Mesenteric fat pad (tissue), 1 donor: ENCODE data around the gene RIIAD1. TPM values are rescaled to one million over a fixed set of nuclear protein-coding genes. Genes with fewer than 3 reads are reported as not detected.
A peak's percentile ranks its signal among the peaks of the same experiment; 100 is the strongest.

ENCODE experiments used
- DNase-seq: peaks from one replicate; pipeline ENCODE4 v3.0.0-alpha.2; 2020; ENCODE audit warnings: low spot score
- total RNA-seq: library from RNA; stranded (reverse); fragmentation: NEBNext Ultra II Directional; extraction: Animal tissue kit (Norgen Biotek cat#: 25700); gene quantifications from one replicate; pipeline ENCODE4 v1.2.1, GENCODE V29; 2021
- donor health status: DM: yes; HTN: yes; CAD: no.

RIIAD1 gene
- total RNA-seq, 1 donor from 2014 or later = not detected

- no peak for DNase-seq
These were observed 11.0 kb upstream of the RIIAD1 start for GRCh38 chr1:151710187-151710840.

- DNase-seq = no peak
These were observed 10.1 kb upstream of the RIIAD1 start for GRCh38 chr1:151711044-151711800.

GRCh38 chr1:151711951-151712350 is 9.4 kb upstream of the RIIAD1 start:
- DNase-seq = no peak

GRCh38 chr1:151713044-151713443 is 8.3 kb upstream of the RIIAD1 start:
- DNase-seq = no peak

GRCh38 chr1:151713874-151714273 is 7.4 kb upstream of the RIIAD1 start:
- no peak for DNase-seq

GRCh38 chr1:151714820-151715725 is 6.2 kb upstream of the RIIAD1 start:
- no peak for DNase-seq

GRCh38 chr1:151715726-151716404 is 5.5 kb upstream of the RIIAD1 start:
- no peak for DNase-seq

GRCh38 chr1:151716405-151716762 is 4.9 kb upstream of the RIIAD1 start:
- DNase-seq = no peak

GRCh38 chr1:151716771-151717631 is 4.3 kb upstream of the RIIAD1 start, which contains the start of gene CELF3:
Gene CELF3, minus strand, starts transcription at chr1:151716803. Its CDS starts 783 bp downstream, at chr1:151716020.
- no peak for DNase-seq

GRCh38 chr1:151718011-151718431 is 3.3 kb upstream of the RIIAD1 start:
- DNase-seq = no peak

- no peak for DNase-seq
These were observed 2.7 kb upstream of the RIIAD1 start for GRCh38 chr1:151718666-151719065.

- no peak for DNase-seq
These were observed 1.2 kb upstream of the RIIAD1 start for GRCh38 chr1:151720125-151720524.

GRCh38 chr1:151720554-151720953 is 768 bp upstream of the RIIAD1 start:
- DNase-seq = no peak

GRCh38 chr1:151721788-151722510 is 627 bp downstream of the RIIAD1 start:
- DNase-seq = no peak

- no peak for DNase-seq
These were observed 2.5 kb downstream of the RIIAD1 start for GRCh38 chr1:151723726-151724370.

- DNase-seq = peak; percentile 26
These were observed 7.1 kb downstream of the RIIAD1 start for GRCh38 chr1:151728151-151729054.

- peak; percentile 64 for DNase-seq
These were observed 8.0 kb downstream of the RIIAD1 start for GRCh38 chr1:151729157-151729965.
